T-helper 17 cell (primary cell): ENCODE data around the gene ODR4. TPM values are rescaled to one million over a fixed set of nuclear protein-coding genes. Genes with fewer than 3 reads are reported as not detected.
A peak's percentile ranks its signal among the peaks of the same experiment; 100 is the strongest.
"Not testable (repeated sequence)": the region's sequence is repeated elsewhere in the genome, so short reads cannot be mapped to it uniquely, and the experiment has no call there.

ENCODE experiments used
- ATAC-seq: fragments of 150-1000 bp; cut with Tn5 transposase; 2 replicates; pipeline ENCODE4 v1.10.0; 2021; ENCODE audit warnings: mild to moderate bottlenecking, moderate library complexity
- DNase-seq, 3 donors: peaks; one replicate each; pipeline versions ENCODE4 v3.0.0 to v3.0.0-alpha.2; 2020 to 2021
- H3K9me3 ChIP-seq: one replicate; pipeline ENCODE4 v1.7.0; 2013; ENCODE audit warnings: low read length, mild to moderate bottlenecking; ENCODE audit not compliant: control insufficient read depth, poor library complexity, severe bottlenecking
- H3K27ac Mint-ChIP-seq: one replicate; pipeline ENCODE4 v1.8.0; 2022; ENCODE audit warnings: mild to moderate bottlenecking, moderate library complexity, mixed read lengths
- H3K27me3 Mint-ChIP-seq: one replicate; pipeline ENCODE4 v1.8.0; 2022; ENCODE audit warnings: mixed read lengths
- H3K36me3 Mint-ChIP-seq: one replicate; pipeline ENCODE4 v1.8.0; 2022; ENCODE audit warnings: low read depth, mixed read lengths
- H3K4me1 Mint-ChIP-seq: one replicate; pipeline ENCODE4 v1.8.0; 2022; ENCODE audit warnings: mild to moderate bottlenecking, mixed read lengths
- H3K4me3 Mint-ChIP-seq: one replicate; pipeline ENCODE4 v1.8.0; 2022; ENCODE audit warnings: mild to moderate bottlenecking, moderate library complexity, mixed read lengths
- total RNA-seq, 4 donors: library from RNA in 2 of 4; stranded (reverse) in 2 of 4; gene quantifications; one replicate each; pipeline ENCODE4 v1.2.3 and lab custom pipeline; 2022 to 2026

ODR4 gene
- total RNA-seq, 2 donors from 2014 or later = 18.6 to 22.5 TPM

DNA sequence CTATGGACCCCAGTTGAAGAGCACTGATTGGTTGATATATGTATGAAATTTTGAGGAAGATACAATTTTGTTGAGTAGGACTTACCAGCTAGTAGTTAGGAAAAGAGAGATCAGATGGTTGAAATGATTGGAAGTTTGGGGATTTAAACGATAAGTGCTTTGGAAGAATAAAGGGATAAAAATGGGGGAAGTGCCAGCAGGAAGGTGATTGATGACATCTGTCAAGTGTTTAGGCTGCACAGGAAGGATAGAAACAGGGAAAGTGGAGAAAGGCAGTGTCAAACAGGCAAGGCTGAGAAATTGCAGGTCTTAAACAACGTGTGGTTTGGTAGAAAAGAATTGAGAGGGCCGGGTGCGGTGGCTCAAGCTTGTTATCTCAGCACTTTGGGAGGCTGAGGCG, 62.9 kb downstream of the ODR4 start:
- H3K27me3 Mint-ChIP-seq = no peaks in the 10 kb centered on the region
- DNase-seq (no peak), ATAC-seq (no peak)
- peaks cover 9% of the 10 kb centered on the region for H3K4me1 Mint-ChIP-seq
- H3K27ac Mint-ChIP-seq = no peak overlapping the region
- no peaks in the 10 kb centered on the region for H3K9me3 ChIP-seq
- peaks cover 3% of the 10 kb centered on the region for H3K36me3 Mint-ChIP-seq
- H3K4me3 Mint-ChIP-seq = no peak overlapping the region

GRCh38 chr1:186440584-186440983, 64.9 kb downstream of the ODR4 start:
- no peak overlapping the region for H3K4me3 Mint-ChIP-seq
- no peaks in the 10 kb centered on the region for H3K27me3 Mint-ChIP-seq
- no peak overlapping the region for H3K27ac Mint-ChIP-seq
- no peak for DNase-seq
- peaks cover 9% of the 10 kb centered on the region for H3K4me1 Mint-ChIP-seq
- ATAC-seq = no peak
- peaks cover 3% of the 10 kb centered on the region for H3K36me3 Mint-ChIP-seq
- no peaks in the 10 kb centered on the region for H3K9me3 ChIP-seq

GRCh38 chr1:186442651-186443375, 67.2 kb downstream of the ODR4 start:
- H3K27me3 Mint-ChIP-seq = no peaks in the 10 kb centered on the region
- no peak for DNase-seq
- no peak for ATAC-seq
- no peaks in the 10 kb centered on the region for H3K36me3 Mint-ChIP-seq
- H3K4me1 Mint-ChIP-seq = peaks cover 9% of the 10 kb centered on the region
- H3K4me3 Mint-ChIP-seq = no peak overlapping the region
- no peak overlapping the region for H3K27ac Mint-ChIP-seq
- H3K9me3 ChIP-seq = no peaks in the 10 kb centered on the region

GRCh38 chr1:186443638-186444037, 68.0 kb downstream of the ODR4 start:
- H3K9me3 ChIP-seq = no peaks in the 10 kb centered on the region
- Mint-ChIP-seq H3K27ac (no peak overlapping the region), H3K4me3 (no peak overlapping the region), H3K36me3 (no peaks in the 10 kb centered on the region), H3K4me1 (peaks cover 9% of the 10 kb centered on the region), H3K27me3 (no peaks in the 10 kb centered on the region)
- no peak for DNase-seq
- no peak for ATAC-seq

- Mint-ChIP-seq H3K36me3 (peaks cover 2% of the 10 kb centered on the region), H3K27me3 (no peaks in the 10 kb centered on the region), H3K4me1 (peaks cover 6% of the 10 kb centered on the region), H3K27ac (no peak overlapping the region), H3K4me3 (no peak overlapping the region)
- no peak for DNase-seq
- H3K9me3 ChIP-seq = no peaks in the 10 kb centered on the region
- no peak for ATAC-seq
Measured at GRCh38 chr1:186446152-186446551, 70.5 kb downstream of the ODR4 start.

GRCh38 chr1:186454981-186455380, 79.3 kb downstream of the ODR4 start:
- Mint-ChIP-seq H3K27me3 (no peaks in the 10 kb centered on the region), H3K4me3 (no peak overlapping the region), H3K4me1 (no peaks in the 10 kb centered on the region), H3K36me3 (no peaks in the 10 kb centered on the region), H3K27ac (peak overlapping the region; percentile 41)
- H3K9me3 ChIP-seq = no peaks in the 10 kb centered on the region
- no peak for ATAC-seq
- no peak for DNase-seq

DNA sequence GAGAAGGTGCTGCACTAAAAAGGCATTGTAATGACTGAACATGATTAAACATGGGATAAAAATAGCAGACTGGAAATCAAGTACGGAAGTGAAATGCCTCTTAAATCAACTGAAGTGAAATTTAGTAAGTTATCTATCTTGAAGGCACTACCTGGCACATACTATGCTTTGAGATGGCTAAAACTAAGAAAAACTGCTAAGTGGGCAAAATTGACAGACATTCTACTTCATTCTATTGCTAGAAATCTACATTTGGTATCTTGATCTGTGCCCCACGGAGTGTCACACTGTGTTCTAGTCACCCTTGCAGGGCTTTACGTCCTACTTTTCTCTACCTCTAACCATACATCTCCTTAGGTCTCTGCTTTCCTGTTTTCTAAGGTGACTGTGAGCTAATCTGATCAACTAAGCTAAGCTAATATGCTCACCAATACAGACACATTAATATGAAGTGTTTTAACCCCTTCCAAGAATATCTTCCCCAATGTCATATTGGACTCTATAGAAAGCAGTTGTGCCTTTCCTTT, 81.2 kb downstream of the ODR4 start:
- Mint-ChIP-seq H3K36me3 (no peaks in the 10 kb centered on the region), H3K4me3 (no peak overlapping the region), H3K27ac (no peak overlapping the region), H3K27me3 (no peaks in the 10 kb centered on the region), H3K4me1 (no peaks in the 10 kb centered on the region)
- DNase-seq (no peak), ATAC-seq (no peak)
- H3K9me3 ChIP-seq = no peaks in the 10 kb centered on the region

DNA sequence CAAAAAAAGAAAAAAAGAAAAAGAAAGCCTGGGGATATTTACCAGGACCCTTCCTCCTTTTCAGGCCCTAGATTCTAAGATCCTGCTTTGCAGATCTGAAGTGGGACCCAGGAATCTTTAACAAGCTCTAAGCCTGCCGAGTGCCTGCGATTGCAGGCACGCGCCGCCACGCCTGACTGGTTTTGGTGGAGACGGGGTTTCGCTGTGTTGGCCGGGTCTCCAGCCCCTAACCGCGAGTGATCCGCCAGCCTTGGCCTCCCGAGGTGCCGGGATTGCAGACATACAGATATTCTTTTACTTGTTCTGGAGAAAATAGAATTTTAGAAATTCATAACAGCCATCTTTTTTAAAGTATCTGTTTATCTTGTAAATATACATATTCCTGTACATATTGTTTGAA, 83.5 kb downstream of the ODR4 start:
- not testable (repeated sequence) for H3K9me3 ChIP-seq, DNase-seq, H3K27ac Mint-ChIP-seq

DNA sequence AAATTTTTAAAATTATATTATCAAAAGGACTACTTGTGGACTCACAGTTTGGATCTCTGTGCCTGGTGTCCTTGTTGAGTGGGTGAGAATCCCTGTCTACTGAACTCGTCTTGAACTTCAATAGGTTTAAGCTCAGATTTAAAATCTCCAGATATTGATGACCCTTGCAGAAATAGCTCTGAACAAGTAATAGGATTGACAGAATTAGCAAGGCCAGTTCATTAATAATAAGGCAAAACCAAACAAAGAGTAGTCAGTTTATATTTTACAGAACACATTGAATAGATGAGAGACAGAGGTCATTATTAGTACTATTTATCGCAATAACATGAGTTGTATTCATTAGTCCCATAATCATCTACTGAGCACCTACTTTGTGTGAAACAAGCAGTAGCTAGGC, 85.4 kb downstream of the ODR4 start, which contains the start of gene PDC:
PDC (minus strand) TSS at position 101 of the 400 bp plus-strand sequence. CDS start 11,655 bp downstream, outside the sequence.
- Mint-ChIP-seq H3K27me3 (no peaks in the 10 kb centered on the region), H3K4me3 (no peak within 1 kb of the TSS), H3K4me1 (no peaks in the 10 kb centered on the region), H3K27ac (no peak within 1 kb of the TSS), H3K36me3 (no peaks in the 10 kb centered on the region)
- DNase-seq (no peak), ATAC-seq (no peak)
- peaks cover 2% of the 10 kb centered on the region for H3K9me3 ChIP-seq

More for the DNA sequence above, 83.5 kb downstream of the ODR4 start:
- H3K27me3 Mint-ChIP-seq, H3K36me3 Mint-ChIP-seq, ATAC-seq, H3K4me1 Mint-ChIP-seq, H3K4me3 Mint-ChIP-seq: not testable (repeated sequence)

- H3K9me3 ChIP-seq = peaks cover 2% of the 10 kb centered on the region
- no peaks in the 10 kb centered on the region for H3K36me3 Mint-ChIP-seq
- H3K27me3 Mint-ChIP-seq = no peaks in the 10 kb centered on the region
- DNase-seq = no peak
- ATAC-seq = no peak
- H3K4me1 Mint-ChIP-seq = no peaks in the 10 kb centered on the region
- no peak overlapping the region for H3K27ac Mint-ChIP-seq
- H3K4me3 Mint-ChIP-seq = no peak overlapping the region
Measured at GRCh38 chr1:186463511-186463910, 87.9 kb downstream of the ODR4 start.

- peaks cover 2% of the 10 kb centered on the region for H3K9me3 ChIP-seq
- H3K36me3 Mint-ChIP-seq = no peaks in the 10 kb centered on the region
- H3K27ac Mint-ChIP-seq = no peak overlapping the region
- H3K27me3 Mint-ChIP-seq = no peaks in the 10 kb centered on the region
- DNase-seq (no peak), ATAC-seq (no peak)
- no peak overlapping the region for H3K4me3 Mint-ChIP-seq
- no peaks in the 10 kb centered on the region for H3K4me1 Mint-ChIP-seq
Measured at GRCh38 chr1:186463926-186464325, 88.3 kb downstream of the ODR4 start.

- H3K9me3 ChIP-seq, H3K4me1 Mint-ChIP-seq, H3K36me3 Mint-ChIP-seq, H3K27me3 Mint-ChIP-seq, H3K27ac Mint-ChIP-seq, DNase-seq, H3K4me3 Mint-ChIP-seq, ATAC-seq: not testable (repeated sequence)
Measured at GRCh38 chr1:186465491-186465890, 89.9 kb downstream of the ODR4 start.

DNA sequence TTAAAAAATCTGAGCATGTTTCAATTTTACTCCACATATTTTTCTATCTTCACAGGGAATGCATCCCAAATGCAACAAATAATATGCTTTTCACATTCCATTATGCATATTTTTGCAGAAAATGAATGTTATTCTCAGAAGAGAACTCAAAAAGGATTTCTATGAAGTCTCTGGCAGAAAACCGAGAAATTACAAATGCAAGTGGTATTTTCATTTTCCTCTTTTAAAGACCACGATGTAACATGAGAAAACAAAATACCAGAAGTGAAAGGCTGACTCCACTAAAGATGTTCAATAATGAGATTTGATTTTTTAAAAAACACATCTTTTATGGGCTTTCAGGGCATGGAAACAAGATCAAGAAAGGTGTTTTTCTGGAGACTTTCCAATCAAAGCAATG, 90.3 kb downstream of the ODR4 start:
- peaks cover 2% of the 10 kb centered on the region for H3K9me3 ChIP-seq
- DNase-seq = no peak
- Mint-ChIP-seq H3K27ac (no peak overlapping the region), H3K4me1 (no peaks in the 10 kb centered on the region), H3K4me3 (no peak overlapping the region), H3K27me3 (no peaks in the 10 kb centered on the region), H3K36me3 (no peaks in the 10 kb centered on the region)
- ATAC-seq = no peak
